HFFc6 (cell line): ENCODE results near the gene CIB4. TPM values are rescaled to one million over a fixed set of nuclear protein-coding genes. Genes with fewer than 3 reads are reported as not detected.

ENCODE experiments used
- DNase-seq: peaks from one replicate; pipeline ENCODE4 v3.0.0-alpha.2; 2018
- H3K27ac Mint-ChIP-seq: 2 replicates; pipeline ENCODE4 v1.8.0; 2020; ENCODE audit warnings: mild to moderate bottlenecking, mixed read lengths
- H3K27me3 Mint-ChIP-seq: 2 replicates; pipeline ENCODE4 v1.8.0; 2021; ENCODE audit warnings: mild to moderate bottlenecking, moderate library complexity, mixed read lengths; ENCODE audit not compliant: insufficient read depth
- H3K36me3 Mint-ChIP-seq: 2 replicates; pipeline ENCODE4 v1.8.0; 2021; ENCODE audit warnings: low read depth, mixed read lengths
- H3K4me1 Mint-ChIP-seq: 2 replicates; pipeline ENCODE4 v1.8.0; 2020; ENCODE audit warnings: low read depth, mixed read lengths
- H3K4me3 Mint-ChIP-seq: 2 replicates; pipeline ENCODE4 v1.8.0; 2020; ENCODE audit warnings: mild to moderate bottlenecking, moderate library complexity, mixed read lengths
- H3K9me3 Mint-ChIP-seq: 2 replicates; pipeline ENCODE4 v1.8.0; 2020; ENCODE audit warnings: mild to moderate bottlenecking, mixed read lengths
- CTCF ChIP-seq: fragments of 200-600 bp; sonication (generic); IDR thresholded peaks from 2 replicates; pipeline ENCODE4 v1.5.0; 2021; ENCODE audit warnings: antibody characterized with exemption, mild to moderate bottlenecking
- total RNA-seq, 6 experiments: library from RNA; stranded (reverse); fragmentation: NEBNext Ultra II Directional; extraction: Animal tissue kit (Norgen Biotek cat#: 25700); gene quantifications; 2 replicates in 1 of 6; 3 replicates in 5 of 6; pipeline ENCODE4 v1.2.3, GENCODE V29; 2021

Gene CIB4
- total RNA-seq, 6 experiments from 2014 or later: not detected

GRCh38 chr2:26606847-26607190 lies 34.3 kb downstream of the CIB4 start:
- Mint-ChIP-seq H3K4me3 (no peak overlapping the region), H3K4me1 (no peaks in the 10 kb centered on the region), H3K9me3 (no peaks in the 10 kb centered on the region), H3K27ac (no peak overlapping the region), H3K36me3 (no peaks in the 10 kb centered on the region), H3K27me3 (peaks cover 42% of the 10 kb centered on the region)
- DNase-seq: no peak
- TF ChIP-seq CTCF: no peak

GRCh38 chr2:26605999-26606846 lies 34.9 kb downstream of the CIB4 start:
- H3K36me3 Mint-ChIP-seq: no peaks in the 10 kb centered on the region
- no peaks in the 10 kb centered on the region for H3K4me1 Mint-ChIP-seq
- no peak overlapping the region for H3K27ac Mint-ChIP-seq
- TF ChIP-seq CTCF: no peak
- H3K9me3 Mint-ChIP-seq: no peaks in the 10 kb centered on the region
- peaks cover 41% of the 10 kb centered on the region for H3K27me3 Mint-ChIP-seq
- no peak overlapping the region for H3K4me3 Mint-ChIP-seq
- no peak for DNase-seq

GRCh38 chr2:26605195-26605998 lies 35.8 kb downstream of the CIB4 start:
- Mint-ChIP-seq H3K4me3 (no peak overlapping the region), H3K27me3 (peaks cover 35% of the 10 kb centered on the region), H3K27ac (no peak overlapping the region), H3K9me3 (no peaks in the 10 kb centered on the region), H3K4me1 (no peaks in the 10 kb centered on the region), H3K36me3 (no peaks in the 10 kb centered on the region)
- peak; percentile 25 for DNase-seq
- TF ChIP-seq CTCF: peak; percentile 94

GRCh38 chr2:26602575-26602974 lies 38.6 kb downstream of the CIB4 start:
- no peak for TF ChIP-seq CTCF
- no peak overlapping the region for H3K27ac Mint-ChIP-seq
- H3K4me3 Mint-ChIP-seq: no peak overlapping the region
- DNase-seq: no peak
- H3K9me3 Mint-ChIP-seq: no peaks in the 10 kb centered on the region
- H3K27me3 Mint-ChIP-seq: peaks cover 16% of the 10 kb centered on the region
- H3K36me3 Mint-ChIP-seq: no peaks in the 10 kb centered on the region
- H3K4me1 Mint-ChIP-seq: no peaks in the 10 kb centered on the region

GRCh38 chr2:26599387-26599786 lies 41.8 kb downstream of the CIB4 start:
- no peak for TF ChIP-seq CTCF
- Mint-ChIP-seq H3K4me3 (no peak overlapping the region), H3K36me3 (no peaks in the 10 kb centered on the region), H3K27me3 (peaks cover 28% of the 10 kb centered on the region), H3K27ac (no peak overlapping the region), H3K9me3 (no peaks in the 10 kb centered on the region), H3K4me1 (no peaks in the 10 kb centered on the region)
- DNase-seq: no peak
